HepG2 (cell line): Measurements from ENCODE around the gene ERMARD. TPM values are rescaled to one million over a fixed set of nuclear protein-coding genes. Genes with fewer than 3 reads are reported as not detected.

ENCODE experiments used
- AHR ChIP-seq: IDR thresholded peaks from 2 replicates; pipeline ENCODE4 v1.6.1; 2018; ENCODE audit warnings: missing genetic modification reagents, missing compliant biosample characterization
- FOXO4 ChIP-seq: sonication (generic); formaldehyde crosslinking; conservative IDR thresholded peaks from 2 replicates; pipeline ENCODE4 v1.8.1; 2023; ENCODE audit warnings: missing genetic modification reagents
- HES4 ChIP-seq: sonication (generic); formaldehyde crosslinking; IDR thresholded peaks from 2 replicates; pipeline ENCODE4 v1.9.0; 2021; ENCODE audit warnings: mild to moderate bottlenecking, missing genetic modification reagents, borderline replicate concordance
- HMGA1 ChIP-seq: sonication (generic); formaldehyde crosslinking; conservative IDR thresholded peaks from 2 replicates; pipeline ENCODE4 v1.4.0; 2020; ENCODE audit warnings: missing genetic modification reagents
- KLF11 ChIP-seq: IDR thresholded peaks from 2 replicates; pipeline ENCODE4 v1.6.1; 2016; ENCODE audit warnings: missing compliant biosample characterization
- NFIB ChIP-seq: sonication (generic); formaldehyde crosslinking; IDR thresholded peaks from 2 replicates; pipeline ENCODE4 v1.9.0; 2021; ENCODE audit warnings: missing genetic modification reagents, mild to moderate bottlenecking, borderline replicate concordance
- SALL1 ChIP-seq: sonication (generic); formaldehyde crosslinking; IDR thresholded peaks from 2 replicates; pipeline ENCODE4 v1.8.0; 2022; ENCODE audit warnings: mild to moderate bottlenecking, missing genetic modification reagents
- SALL2 ChIP-seq: sonication (generic); formaldehyde crosslinking; IDR thresholded peaks from 2 replicates; pipeline ENCODE4 v1.8.1; 2023; ENCODE audit warnings: mild to moderate bottlenecking, missing genetic modification reagents, inconsistent platforms
- TBL1XR1 ChIP-seq: fragments of 150-350 bp; IDR thresholded peaks from 2 replicates; pipeline ENCODE4 v1.6.1; 2014; ENCODE audit warnings: borderline replicate concordance, low read length; ENCODE audit not compliant: partially characterized antibody
- YEATS2 ChIP-seq: sonication (generic); formaldehyde crosslinking; IDR thresholded peaks from 2 replicates; pipeline ENCODE4 v1.4.0; 2020; ENCODE audit warnings: missing genetic modification reagents, borderline replicate concordance
- ZBTB37 ChIP-seq: sonication (generic); formaldehyde crosslinking; IDR thresholded peaks from 2 replicates; pipeline ENCODE4 v1.4.0; 2020; ENCODE audit warnings: mild to moderate bottlenecking, missing genetic modification reagents
- ZNF670 ChIP-seq: sonication (generic); formaldehyde crosslinking; IDR thresholded peaks from 2 replicates; pipeline ENCODE4 v1.8.0; 2022; ENCODE audit warnings: mild to moderate bottlenecking, missing genetic modification reagents, borderline replicate concordance
- ZNF788 ChIP-seq: sonication (generic); formaldehyde crosslinking; IDR thresholded peaks from 2 replicates; pipeline ENCODE4 v1.5.0; 2020; ENCODE audit warnings: mild to moderate bottlenecking, missing genetic modification reagents, borderline replicate concordance
- polyA plus RNA-seq, 8 experiments: library from polyadenylated mRNA; depleted of rRNA in 3 of 8; stranded (reverse) in 7 of 8; unstranded in 1 of 8; fragments of >200 nt; fragmentation: Illumina TruSeq in 4 of 8; extraction: Trizol in 4 of 8; gene quantifications; 2 replicates each; pipeline versions ENCODE4 v1.2.1 to v1.2.3, GENCODE V29; 2011 to 2016; ENCODE audit warnings: low read depth in 4 of 8, missing spikeins in 1 of 8, mixed read lengths in 1 of 8; ENCODE audit not compliant: insufficient read depth in 1 of 8
- total RNA-seq, 5 experiments: library from RNA; depleted of rRNA; stranded (reverse); fragments of >200 nt; fragmentation: Illumina TruSeq; extraction: Trizol; gene quantifications; 2 replicates each; pipeline ENCODE4 v1.2.3, GENCODE V29; 2016; ENCODE audit warnings: low read depth in 1 of 5
- TF ChIP-seq, protein P1 (sequence below): sonication (generic); formaldehyde crosslinking; IDR thresholded peaks from 2 replicates; pipeline ENCODE4 v1.4.0; 2020; ENCODE audit warnings: missing genetic modification reagents
- TF ChIP-seq, protein P2 (sequence below): sonication (generic); formaldehyde crosslinking; IDR thresholded peaks from 2 replicates; pipeline ENCODE4 v1.4.0; 2020; ENCODE audit warnings: mild to moderate bottlenecking, missing genetic modification reagents

The ERMARD gene
- total and polyA plus RNA-seq, 2 of the 13 experiments (the other 11 are each of a cell fraction or from before 2014, with no cell fraction given) = 8.8 to 10.7 TPM

DNA sequence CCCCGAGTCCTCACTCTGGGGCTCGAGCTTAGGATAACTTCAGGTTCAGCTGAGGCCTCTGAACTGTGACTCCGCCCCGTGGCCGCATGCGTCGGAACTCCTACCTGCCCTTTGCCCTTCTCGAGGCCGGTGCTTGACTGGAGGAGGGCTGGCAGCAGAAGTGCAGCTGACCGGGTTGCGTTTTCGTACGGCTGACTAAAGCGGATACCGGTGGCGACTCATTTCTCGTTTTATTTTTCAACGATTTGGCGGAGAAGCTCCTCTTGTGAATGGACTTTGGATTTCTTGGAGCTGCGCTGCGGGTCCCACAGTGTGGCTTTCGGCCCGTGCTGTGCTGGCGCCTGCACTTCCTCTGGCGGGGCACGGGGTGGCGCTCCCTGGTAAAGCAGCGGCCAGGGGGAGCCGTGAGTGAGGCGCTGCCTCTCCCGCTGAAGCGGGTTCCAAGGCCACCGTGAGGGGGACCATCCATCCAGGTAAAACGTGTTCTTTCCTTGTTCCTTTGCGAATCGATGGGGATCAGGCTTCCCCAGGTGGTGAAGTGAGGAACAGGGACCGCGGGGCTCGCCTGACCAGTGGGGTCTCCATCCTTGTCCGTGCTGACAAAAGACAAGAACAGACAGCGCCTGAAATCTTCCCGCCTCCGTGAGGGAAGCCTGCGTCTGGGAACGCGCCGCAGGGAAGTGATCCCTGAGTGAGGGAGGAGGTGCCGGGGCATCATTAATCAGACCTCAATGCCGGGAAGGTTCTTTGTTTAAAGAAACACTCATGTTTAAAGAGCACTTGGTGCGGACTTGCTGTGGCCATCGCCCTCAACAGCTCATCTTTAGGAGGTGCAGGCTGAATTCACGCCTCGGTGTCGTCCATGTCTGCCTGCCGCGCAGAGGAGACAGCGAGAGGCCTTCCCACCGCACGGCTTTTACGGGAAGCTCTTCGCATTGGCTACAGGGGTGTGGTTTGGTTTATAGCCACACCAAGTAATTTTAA lies 38.8 kb downstream of the ERMARD start (continued):
- TF ChIP-seq ZNF788 (CRISPR knock-in tag) (peak; percentile 81; the same call in 1 of the 2 replicates), SALL2 (CRISPR knock-in tag) (no peak; the same call in none of the 2 replicates), YEATS2 (no peak; the same call in 1 of the 2 replicates), SALL1 (CRISPR knock-in tag) (peak; percentile 76), NFIB (CRISPR knock-in tag) (no peak), TBL1XR1 (peak; percentile 8), AHR (CRISPR knock-in tag) (0 out of 2 replicates have a peak, but pooled peaks have one; percentile 58), HES4 (CRISPR knock-in tag) (peak; percentile 66; the same call in 1 of the 2 replicates), KLF11 (peak; percentile 22; the same call in 1 of the 2 replicates), ZBTB37 (CRISPR knock-in tag) (no peak), FOXO4 (CRISPR knock-in tag) (no peak), ZNF670 (CRISPR knock-in tag) (peak; percentile 28; the same call in 1 of the 2 replicates), HMGA1 (CRISPR knock-in tag) (no peak)
- TF ChIP-seq, protein P1, sequence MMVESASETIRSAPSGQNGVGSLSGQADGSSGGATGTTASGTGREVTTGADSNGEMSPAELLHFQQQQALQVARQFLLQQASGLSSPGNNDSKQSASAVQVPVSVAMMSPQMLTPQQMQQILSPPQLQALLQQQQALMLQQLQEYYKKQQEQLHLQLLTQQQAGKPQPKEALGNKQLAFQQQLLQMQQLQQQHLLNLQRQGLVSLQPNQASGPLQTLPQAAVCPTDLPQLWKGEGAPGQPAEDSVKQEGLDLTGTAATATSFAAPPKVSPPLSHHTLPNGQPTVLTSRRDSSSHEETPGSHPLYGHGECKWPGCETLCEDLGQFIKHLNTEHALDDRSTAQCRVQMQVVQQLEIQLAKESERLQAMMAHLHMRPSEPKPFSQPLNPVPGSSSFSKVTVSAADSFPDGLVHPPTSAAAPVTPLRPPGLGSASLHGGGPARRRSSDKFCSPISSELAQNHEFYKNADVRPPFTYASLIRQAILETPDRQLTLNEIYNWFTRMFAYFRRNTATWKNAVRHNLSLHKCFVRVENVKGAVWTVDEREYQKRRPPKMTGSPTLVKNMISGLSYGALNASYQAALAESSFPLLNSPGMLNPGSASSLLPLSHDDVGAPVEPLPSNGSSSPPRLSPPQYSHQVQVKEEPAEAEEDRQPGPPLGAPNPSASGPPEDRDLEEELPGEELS = no peak
- TF ChIP-seq, protein P2, sequence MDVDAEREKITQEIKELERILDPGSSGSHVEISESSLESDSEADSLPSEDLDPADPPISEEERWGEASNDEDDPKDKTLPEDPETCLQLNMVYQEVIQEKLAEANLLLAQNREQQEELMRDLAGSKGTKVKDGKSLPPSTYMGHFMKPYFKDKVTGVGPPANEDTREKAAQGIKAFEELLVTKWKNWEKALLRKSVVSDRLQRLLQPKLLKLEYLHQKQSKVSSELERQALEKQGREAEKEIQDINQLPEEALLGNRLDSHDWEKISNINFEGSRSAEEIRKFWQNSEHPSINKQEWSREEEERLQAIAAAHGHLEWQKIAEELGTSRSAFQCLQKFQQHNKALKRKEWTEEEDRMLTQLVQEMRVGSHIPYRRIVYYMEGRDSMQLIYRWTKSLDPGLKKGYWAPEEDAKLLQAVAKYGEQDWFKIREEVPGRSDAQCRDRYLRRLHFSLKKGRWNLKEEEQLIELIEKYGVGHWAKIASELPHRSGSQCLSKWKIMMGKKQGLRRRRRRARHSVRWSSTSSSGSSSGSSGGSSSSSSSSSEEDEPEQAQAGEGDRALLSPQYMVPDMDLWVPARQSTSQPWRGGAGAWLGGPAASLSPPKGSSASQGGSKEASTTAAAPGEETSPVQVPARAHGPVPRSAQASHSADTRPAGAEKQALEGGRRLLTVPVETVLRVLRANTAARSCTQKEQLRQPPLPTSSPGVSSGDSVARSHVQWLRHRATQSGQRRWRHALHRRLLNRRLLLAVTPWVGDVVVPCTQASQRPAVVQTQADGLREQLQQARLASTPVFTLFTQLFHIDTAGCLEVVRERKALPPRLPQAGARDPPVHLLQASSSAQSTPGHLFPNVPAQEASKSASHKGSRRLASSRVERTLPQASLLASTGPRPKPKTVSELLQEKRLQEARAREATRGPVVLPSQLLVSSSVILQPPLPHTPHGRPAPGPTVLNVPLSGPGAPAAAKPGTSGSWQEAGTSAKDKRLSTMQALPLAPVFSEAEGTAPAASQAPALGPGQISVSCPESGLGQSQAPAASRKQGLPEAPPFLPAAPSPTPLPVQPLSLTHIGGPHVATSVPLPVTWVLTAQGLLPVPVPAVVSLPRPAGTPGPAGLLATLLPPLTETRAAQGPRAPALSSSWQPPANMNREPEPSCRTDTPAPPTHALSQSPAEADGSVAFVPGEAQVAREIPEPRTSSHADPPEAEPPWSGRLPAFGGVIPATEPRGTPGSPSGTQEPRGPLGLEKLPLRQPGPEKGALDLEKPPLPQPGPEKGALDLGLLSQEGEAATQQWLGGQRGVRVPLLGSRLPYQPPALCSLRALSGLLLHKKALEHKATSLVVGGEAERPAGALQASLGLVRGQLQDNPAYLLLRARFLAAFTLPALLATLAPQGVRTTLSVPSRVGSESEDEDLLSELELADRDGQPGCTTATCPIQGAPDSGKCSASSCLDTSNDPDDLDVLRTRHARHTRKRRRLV (CRISPR knock-in tag) = peak; percentile 87; the same call in 1 of the 2 replicates
